Naive thymus-derived CD8-positive, alpha-beta T cell (primary cell): ENCODE results near the gene RPS19. TPM values are rescaled to one million over a fixed set of nuclear protein-coding genes. Genes with fewer than 3 reads are reported as not detected.
"Not testable (repeated sequence)": the region's sequence is repeated elsewhere in the genome, so short reads cannot be mapped to it uniquely, and the experiment has no call there.

Source experiments
- ATAC-seq, 2 donors: fragments of 150-1000 bp; cut with Tn5 transposase in 1 of 2; sonication (Bioruptor Pico), chemical (Tn5 transposase) in 1 of 2; 1 replicate in 1 of 2; 2 replicates in 1 of 2; pipeline ENCODE4 v1.10.0; 2021; ENCODE audit warnings: mild to moderate bottlenecking in 2 of 2, moderate library complexity in 2 of 2
- POLR2A ChIA-PET: fragments of 350-600 bp; sonication (Branson Sonifier 250); formaldehyde crosslinking; loops from one replicate; lab custom pipeline; 2021; ENCODE audit warnings: antibody characterized with exemption; lab: Charles Lee
- DNase-seq, 10 donors: peaks; one replicate each; pipeline versions ENCODE4 v3.0.0 to v3.0.0-alpha.2; 2020 to 2022
- H3K27ac Mint-ChIP-seq, 10 donors: one replicate each; pipeline ENCODE4 v1.8.0; 2020 to 2022; ENCODE audit warnings: mild to moderate bottlenecking in 10 of 10, mixed read lengths in 10 of 10, moderate library complexity in 4 of 10, inconsistent platforms in 1 of 10
- H3K27me3 Mint-ChIP-seq, 5 donors: one replicate each; pipeline ENCODE4 v1.8.0; 2021 to 2022; ENCODE audit warnings: mixed read lengths in 5 of 5
- H3K36me3 Mint-ChIP-seq, 3 donors: one replicate each; pipeline ENCODE4 v1.8.0; 2020 to 2022; ENCODE audit warnings: mixed read lengths in 3 of 3, mild to moderate bottlenecking in 2 of 3, inconsistent platforms in 1 of 3
- H3K4me1 Mint-ChIP-seq, 4 donors: one replicate each; pipeline ENCODE4 v1.8.0; 2021 to 2022; ENCODE audit warnings: mixed read lengths in 4 of 4
- H3K4me3 Mint-ChIP-seq, 10 donors: one replicate each; pipeline ENCODE4 v1.8.0; 2020 to 2022; ENCODE audit warnings: mild to moderate bottlenecking in 10 of 10, mixed read lengths in 10 of 10, moderate library complexity in 6 of 10, inconsistent platforms in 1 of 10
- H3K9me3 Mint-ChIP-seq, 9 donors: one replicate each; pipeline ENCODE4 v1.8.0; 2020 to 2022; ENCODE audit warnings: mixed read lengths in 9 of 9, mild to moderate bottlenecking in 3 of 9, inconsistent platforms in 1 of 9, moderate library complexity in 1 of 9
- polyA plus RNA-seq, 3 donors: library from polyadenylated mRNA; unstranded; fragments of 300-500 nt; fragmentation: Illumina TruSeq; gene quantifications; one replicate each; pipeline ENCODE4 v1.2.3, GENCODE V29; 2021
- total RNA-seq, 8 experiments: library from RNA in 2 of 8; stranded (reverse) in 2 of 8; gene quantifications; one replicate each; pipeline ENCODE4 v1.2.3 and lab custom pipeline; 2021 to 2026

The RPS19 gene
- total and polyA plus RNA-seq, 5 experiments from 2014 or later: 3,479 to 8,825 (median 6,905) TPM

- Mint-ChIP-seq H3K4me3 (peak overlapping the region in 9 of 10 donors; percentile 36 to 86 (median 60)), H3K9me3 (no peaks in the 10 kb centered on the region), H3K27me3 (peaks cover 0 to 3% (median 0%) of the 10 kb centered on the region in 5 donors), H3K36me3 (peaks cover 0 to 4% (median 0%) of the 10 kb centered on the region in 3 donors), H3K27ac (peak overlapping the region in 7 of 10 donors; percentile 16 to 92 (median 55)), H3K4me1 (peaks cover 34 to 55% (median 41%) of the 10 kb centered on the region in 4 donors)
- POLR2A ChIA-PET: interaction anchor here (5.7 kb wide), 1 partner anchor 12 kb away, joined by 76 read pairs; no protein-coding TSS in a partner anchor
- DNase-seq (peak in 1 of 10 donors; percentile 62), ATAC-seq (peak; percentile 3 to 13)
Measured at GRCh38 chr19:41913538-41914423, 53.7 kb downstream of the RPS19 start.

GRCh38 chr19:41914424-41914834 is 54.4 kb downstream of the RPS19 start:
- H3K36me3 Mint-ChIP-seq, H3K27me3 Mint-ChIP-seq, ATAC-seq, H3K9me3 Mint-ChIP-seq, DNase-seq, POLR2A ChIA-PET: not testable (repeated sequence)
- Mint-ChIP-seq H3K4me1 (peaks cover 29 to 48% (median 37%) of the 10 kb centered on the region in 4 donors), H3K4me3 (peak overlapping the region in 8 of 10 donors; percentile 36 to 86 (median 64)), H3K27ac (peak overlapping the region in 5 of 10 donors; percentile 2 to 92 (median 55))

- H3K27me3 Mint-ChIP-seq: peaks cover 0 to 3% (median 0%) of the 10 kb centered on the region in 5 donors
- H3K4me3 Mint-ChIP-seq: peak overlapping the region in 1 of 10 donors; percentile 20
- H3K36me3 Mint-ChIP-seq: no peaks in the 10 kb centered on the region
- H3K4me1 Mint-ChIP-seq: peaks cover 27 to 44% (median 35%) of the 10 kb centered on the region in 4 donors
- POLR2A ChIA-PET: interaction anchor here (0.7 to 0.8 kb wide), 2 partner anchors 27 to 40 kb away, joined by 3 to 4 read pairs; no protein-coding TSS in a partner anchor
- H3K9me3 Mint-ChIP-seq: no peaks in the 10 kb centered on the region
- no peak overlapping the region for H3K27ac Mint-ChIP-seq
- peak in 1 of 10 donors; percentile 61 for DNase-seq
- ATAC-seq: no peak
Measured at GRCh38 chr19:41915021-41915775, 55.1 kb downstream of the RPS19 start.

- peak; percentile 25 to 51 for ATAC-seq
- Mint-ChIP-seq H3K27me3 (peaks cover 0 to 3% (median 0%) of the 10 kb centered on the region in 5 donors), H3K27ac (no peak overlapping the region), H3K4me3 (no peak overlapping the region), H3K36me3 (no peaks in the 10 kb centered on the region), H3K4me1 (peaks cover 22 to 39% (median 30%) of the 10 kb centered on the region in 4 donors), H3K9me3 (no peaks in the 10 kb centered on the region)
- DNase-seq: peak in 3 of 10 donors; percentile 41 to 73 (median 44)
- POLR2A ChIA-PET: interaction anchor here (0.7 to 0.8 kb wide), 2 partner anchors 28 to 41 kb away, joined by 3 to 4 read pairs; no protein-coding TSS in a partner anchor
Measured at GRCh38 chr19:41915776-41916414, 55.8 kb downstream of the RPS19 start.

- H3K27me3 Mint-ChIP-seq: peaks cover 0 to 12% (median 4%) of the 10 kb centered on the region in 5 donors
- no peak for ATAC-seq
Measured at GRCh38 chr19:41917676-41918075, 57.6 kb downstream of the RPS19 start.

GRCh38 chr19:41918095-41918494 is 58.0 kb downstream of the RPS19 start:
- DNase-seq (no peak), ATAC-seq (peak in 1 of 2 donors; percentile 4)
- Mint-ChIP-seq H3K4me1 (peaks cover 21 to 33% (median 27%) of the 10 kb centered on the region in 4 donors), H3K9me3 (no peaks in the 10 kb centered on the region), H3K27me3 (peaks cover 0 to 14% (median 5%) of the 10 kb centered on the region in 5 donors), H3K27ac (no peak overlapping the region), H3K4me3 (no peak overlapping the region), H3K36me3 (no peaks in the 10 kb centered on the region)
- POLR2A ChIA-PET: interaction anchor here (1.1 kb wide), 1 partner anchor 12 kb away, joined by 3 read pairs; no protein-coding TSS in a partner anchor

More at GRCh38 chr19:41917676-41918075, 57.6 kb downstream of the RPS19 start:
- DNase-seq: peak in 1 of 10 donors; percentile 64
- Mint-ChIP-seq H3K4me1 (peaks cover 20 to 36% (median 26%) of the 10 kb centered on the region in 4 donors), H3K9me3 (no peaks in the 10 kb centered on the region), H3K27ac (no peak overlapping the region), H3K4me3 (no peak overlapping the region), H3K36me3 (no peaks in the 10 kb centered on the region)
- POLR2A ChIA-PET: interaction anchor here (0.7 to 1.1 kb wide), 3 partner anchors 12 to 42 kb away, joined by 3 to 4 read pairs (median 3); no protein-coding TSS in a partner anchor

GRCh38 chr19:41918653-41919244 is 58.7 kb downstream of the RPS19 start:
- H3K9me3 Mint-ChIP-seq: no peaks in the 10 kb centered on the region
- DNase-seq: no peak
- H3K27ac Mint-ChIP-seq: no peak overlapping the region
- peaks cover 21 to 32% (median 26%) of the 10 kb centered on the region in 4 donors for H3K4me1 Mint-ChIP-seq
- POLR2A ChIA-PET: interaction anchor here (0.7 to 1.4 kb wide), 6 partner anchors 9 to 59 kb away, joined by 4 to 8 read pairs (median 6); partner anchors contain the start of genes ERFL and RPS19
- H3K27me3 Mint-ChIP-seq: peaks cover 0 to 17% (median 6%) of the 10 kb centered on the region in 5 donors
- H3K36me3 Mint-ChIP-seq: peaks cover 0 to 2% (median 0%) of the 10 kb centered on the region in 3 donors
- no peak for ATAC-seq
- H3K4me3 Mint-ChIP-seq: no peak overlapping the region

GRCh38 chr19:41919948-41920712 is 60.1 kb downstream of the RPS19 start:
- Mint-ChIP-seq H3K4me1 (peaks cover 18 to 23% (median 22%) of the 10 kb centered on the region in 4 donors), H3K9me3 (no peaks in the 10 kb centered on the region), H3K36me3 (peaks cover 0 to 2% (median 0%) of the 10 kb centered on the region in 3 donors), H3K27me3 (peaks cover 0 to 14% (median 6%) of the 10 kb centered on the region in 5 donors), H3K4me3 (no peak overlapping the region), H3K27ac (no peak overlapping the region)
- DNase-seq: peak in 1 of 10 donors; percentile 0
- ATAC-seq: no peak
- POLR2A ChIA-PET: interaction anchor here (0.7 to 1.4 kb wide), 6 partner anchors 8 to 61 kb away, joined by 3 to 8 read pairs (median 4); partner anchors contain the start of genes ERFL and RPS19

- peaks cover 18 to 23% (median 22%) of the 10 kb centered on the region in 4 donors for H3K4me1 Mint-ChIP-seq
- POLR2A ChIA-PET: interaction anchor here (1.2 to 2.1 kb wide), 7 partner anchors 9 to 61 kb away, joined by 3 to 7 read pairs (median 7); partner anchors contain the start of gene RPS19
- DNase-seq (peak in 1 of 10 donors; percentile 23), ATAC-seq (peak; percentile 13 to 33)
- peaks cover 0 to 2% (median 0%) of the 10 kb centered on the region in 3 donors for H3K36me3 Mint-ChIP-seq
- H3K9me3 Mint-ChIP-seq: no peaks in the 10 kb centered on the region
- H3K27ac Mint-ChIP-seq: peak overlapping the region in 5 of 10 donors; percentile 60 to 88 (median 72)
- H3K4me3 Mint-ChIP-seq: peak overlapping the region in 9 of 10 donors; percentile 39 to 78 (median 49)
- H3K27me3 Mint-ChIP-seq: peaks cover 0 to 14% (median 6%) of the 10 kb centered on the region in 5 donors
Measured at GRCh38 chr19:41920882-41921576, 61.0 kb downstream of the RPS19 start.
